Adrenal gland (tissue), 12 donors: ENCODE results near the gene WDR72. TPM values are rescaled to one million over a fixed set of nuclear protein-coding genes. Genes with fewer than 3 reads are reported as not detected.

Experiments used
- DNase-seq, 7 donors: peaks; one replicate each; pipeline ENCODE4 v3.0.0-alpha.2; 2019 to 2020
- H3K27ac ChIP-seq, 5 donors: fragments of 200-600 bp; sonication (generic) in 4 of 5; 1 replicate in 3 of 5; 2 replicates in 2 of 5; pipeline versions ENCODE4 v1.5.1 to v1.8.0; 2016 to 2020; ENCODE audit warnings: mild to moderate bottlenecking in 1 of 5
- H3K27me3 ChIP-seq: fragments of 200-600 bp; 2 replicates; pipeline ENCODE4 v1.8.0; 2021
- H3K36me3 ChIP-seq, 2 donors: fragments of 200-600 bp; replicated peaks in 1 of 2; 1 replicate in 1 of 2; 2 replicates in 1 of 2; pipeline versions ENCODE4 v1.5.1 to v1.8.0; 2018 to 2022
- H3K4me1 ChIP-seq, 2 donors: fragments of 200-600 bp; replicated peaks in 1 of 2; 1 replicate in 1 of 2; 2 replicates in 1 of 2; pipeline versions ENCODE4 v1.5.1 to v1.8.0; 2018 to 2021
- H3K4me3 ChIP-seq, 4 donors: fragments of 200-600 bp; sonication (generic) in 3 of 4; one replicate each; pipeline ENCODE4 v1.5.1; 2016 to 2018
- H3K9me3 ChIP-seq, 3 donors: fragments of 200-600 bp; sonication (generic) in 1 of 3; replicated peaks in 1 of 3; 1 replicate in 2 of 3; 2 replicates in 1 of 3; pipeline versions ENCODE4 v1.5.1 to v1.8.0; 2016 to 2021
- POLR2A ChIP-seq, 2 donors: fragments of 450-650 bp; IDR thresholded peaks; one replicate each; pipeline ENCODE4 v1.6.1; 2017; ENCODE audit warnings: antibody characterized with exemption in 2 of 2, mild to moderate bottlenecking in 2 of 2, moderate library complexity in 1 of 2
- WGBS, 4 donors: extraction: QIAGEN DNeasy Blood & Tissue Kit in 2 of 4; methylation state at CpG; one replicate each; pipeline versions ENCODE4 v1.1.5 to v1.1.7; 2013 to 2017; 5-methylcytosine and 5-hydroxymethylcytosine counted together
- intact Hi-C, 2 donors: fragments of 100-400 bp; cut with DNase I; formaldehyde crosslinking; loops; one replicate each; pipeline versions ENCODE4 v1.14.1 to v1.15.0; 2022 to 2023
- polyA plus RNA-seq, 3 donors: library from polyadenylated mRNA; stranded (reverse); fragments of 200-250 nt in 2 of 3; fragments of 350-450 nt in 1 of 3; fragmentation: Illumina TruSeq in 1 of 3; extraction: RNeasy Lipid Tissue Mini Kit (QIAGEN cat#74804) in 1 of 3; gene quantifications; one replicate each; pipeline ENCODE4 v1.2.3, GENCODE V29; 2013 to 2014
- total RNA-seq, 9 donors: library from RNA; depleted of rRNA in 4 of 9; stranded (reverse); fragments of >200 nt in 4 of 9; fragments of 120-200 nt in 1 of 9; fragmentation: NEBNext Ultra II Directional in 1 of 9; extraction: Animal tissue kit (Norgen Biotek cat#: 25700) in 1 of 9; gene quantifications; one replicate each; pipeline versions ENCODE4 v1.1.0 to v1.2.4, GENCODE V29; 2013 to 2023
- TF ChIP-seq, protein P1 (sequence below), 6 experiments: fragments of 450-650 bp in 4 of 6; fragments of 200-600 bp in 2 of 6; sonication (generic) in 1 of 6; IDR thresholded peaks; 1 replicate in 5 of 6; 2 replicates in 1 of 6; pipeline versions ENCODE4 v1.5.1 to v1.8.0; 2016 to 2021; ENCODE audit warnings: antibody characterized with exemption in 6 of 6, mild to moderate bottlenecking in 2 of 6, moderate library complexity in 1 of 6
- donor health status: healthy with polysubstance abuse.
- donor health status: Bipolar disorder and iron deficiency.
- donor health status: DM: yes; HTN: yes; CAD: no.
- donor health status: DM: no; HTN: no; CAD: no.
- donor health status: DM: no; HTN: no; CAD: no.
- donor health status: DM: yes; HTN: yes; CAD: no.

Gene WDR72
- total and polyA plus RNA-seq, 12 donors, result 0.06 to 0.35 (median 0.12) TPM; not detected in 8

DNA sequence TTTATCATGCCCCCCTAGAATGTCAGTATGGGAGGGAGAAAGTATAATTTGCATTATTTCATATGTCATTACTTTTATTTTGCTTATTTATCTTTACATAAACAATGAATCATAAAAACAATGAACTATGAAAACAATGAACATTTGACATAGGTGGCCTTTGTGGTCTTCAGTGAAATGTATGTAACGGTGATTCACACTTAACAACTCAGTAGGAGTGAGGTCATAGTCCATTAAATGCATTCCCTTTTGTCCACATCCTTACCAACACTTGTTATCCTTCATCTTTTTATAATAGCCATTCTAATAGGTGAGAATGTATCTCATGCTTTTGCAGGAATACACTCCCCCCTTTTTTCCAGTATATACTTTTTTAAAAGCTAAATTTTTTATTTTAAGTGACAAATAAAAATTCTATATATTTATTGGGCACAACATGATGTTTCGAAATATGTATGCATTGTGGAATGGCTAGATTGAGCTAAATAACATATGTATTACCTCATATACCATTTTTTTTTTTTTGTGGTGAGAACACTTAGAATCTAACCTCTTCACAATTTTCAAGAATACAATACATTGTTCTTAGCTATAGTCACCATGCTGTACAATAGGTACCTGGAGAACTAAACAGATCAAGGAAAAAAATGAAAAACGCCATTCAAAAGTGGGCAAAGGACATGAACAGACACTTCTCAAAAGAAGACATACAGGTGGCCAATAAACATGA lies 189.5 kb downstream of the WDR72 start:
- Histone ChIP-seq H3K27me3 (no peaks in the 10 kb centered on the region), H3K27ac (no peak overlapping the region), H3K36me3 (no peaks in the 10 kb centered on the region), H3K4me3 (no peak overlapping the region), H3K9me3 (no peaks in the 10 kb centered on the region), H3K4me1 (no peaks in the 10 kb centered on the region)
- intact Hi-C loops, result no loop called here
- TF ChIP-seq, protein P1, sequence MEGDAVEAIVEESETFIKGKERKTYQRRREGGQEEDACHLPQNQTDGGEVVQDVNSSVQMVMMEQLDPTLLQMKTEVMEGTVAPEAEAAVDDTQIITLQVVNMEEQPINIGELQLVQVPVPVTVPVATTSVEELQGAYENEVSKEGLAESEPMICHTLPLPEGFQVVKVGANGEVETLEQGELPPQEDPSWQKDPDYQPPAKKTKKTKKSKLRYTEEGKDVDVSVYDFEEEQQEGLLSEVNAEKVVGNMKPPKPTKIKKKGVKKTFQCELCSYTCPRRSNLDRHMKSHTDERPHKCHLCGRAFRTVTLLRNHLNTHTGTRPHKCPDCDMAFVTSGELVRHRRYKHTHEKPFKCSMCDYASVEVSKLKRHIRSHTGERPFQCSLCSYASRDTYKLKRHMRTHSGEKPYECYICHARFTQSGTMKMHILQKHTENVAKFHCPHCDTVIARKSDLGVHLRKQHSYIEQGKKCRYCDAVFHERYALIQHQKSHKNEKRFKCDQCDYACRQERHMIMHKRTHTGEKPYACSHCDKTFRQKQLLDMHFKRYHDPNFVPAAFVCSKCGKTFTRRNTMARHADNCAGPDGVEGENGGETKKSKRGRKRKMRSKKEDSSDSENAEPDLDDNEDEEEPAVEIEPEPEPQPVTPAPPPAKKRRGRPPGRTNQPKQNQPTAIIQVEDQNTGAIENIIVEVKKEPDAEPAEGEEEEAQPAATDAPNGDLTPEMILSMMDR (IDR thresholded peaks at IDR 0.05), result no peak
- TF ChIP-seq POLR2A (IDR thresholded peaks at IDR 0.05), result no peak
- no peak for DNase-seq
- 72 to 80% (median 74%) methylated on average over 3 of the region's 3 CpGs for WGBS, 4 donors

GRCh38 chr15:53566912-53567311 lies 192.6 kb downstream of the WDR72 start:
- no peaks in the 10 kb centered on the region for H3K36me3 ChIP-seq
- intact Hi-C loops, result no loop called here
- no peak overlapping the region for H3K27ac ChIP-seq
- no peak for TF ChIP-seq POLR2A (IDR thresholded peaks at IDR 0.05)
- TF ChIP-seq, protein P1 (IDR thresholded peaks at IDR 0.05), result no peak
- DNase-seq, result no peak
- no peak overlapping the region for H3K4me3 ChIP-seq
- H3K27me3 ChIP-seq, result peaks cover 3% of the 10 kb centered on the region
- no peaks in the 10 kb centered on the region for H3K9me3 ChIP-seq
- WGBS, 4 donors, result 66 to 83% (median 75%) methylated on average over 4 of the region's 4 CpGs
- no peaks in the 10 kb centered on the region for H3K4me1 ChIP-seq

GRCh38 chr15:53565721-53566120 lies 193.7 kb downstream of the WDR72 start:
- 35 to 49% (median 38%) methylated on average over 4 of the region's 4 CpGs for WGBS, 4 donors
- Histone ChIP-seq H3K36me3 (no peaks in the 10 kb centered on the region), H3K27me3 (peaks cover 5% of the 10 kb centered on the region), H3K27ac (no peak overlapping the region), H3K4me1 (no peaks in the 10 kb centered on the region), H3K9me3 (no peaks in the 10 kb centered on the region), H3K4me3 (no peak overlapping the region)
- intact Hi-C loops, result no loop called here
- no peak for DNase-seq
- TF ChIP-seq POLR2A (IDR thresholded peaks at IDR 0.05), result no peak
- TF ChIP-seq, protein P1 (IDR thresholded peaks at IDR 0.05), result no peak

DNA sequence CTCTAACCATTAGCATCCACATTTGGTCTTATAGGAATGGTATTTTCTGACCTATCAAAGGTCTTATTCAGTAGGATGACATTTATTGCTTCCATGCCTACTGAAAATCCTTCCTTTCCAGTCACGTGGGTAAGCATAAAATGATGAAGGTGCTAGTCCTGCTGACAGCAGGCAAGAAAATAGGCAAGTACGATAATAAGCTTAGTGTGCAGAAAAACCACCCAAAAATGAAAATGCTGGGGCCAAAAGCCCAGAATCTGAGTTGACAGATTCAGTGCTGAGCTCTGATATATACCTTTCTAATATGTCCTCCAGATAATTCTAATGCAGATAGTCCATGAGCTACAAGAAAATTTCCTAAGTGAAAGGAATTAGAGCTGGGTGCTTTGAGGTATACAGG lies 194.8 kb downstream of the WDR72 start:
- TF ChIP-seq, protein P1 (IDR thresholded peaks at IDR 0.05), result no peak
- TF ChIP-seq POLR2A (IDR thresholded peaks at IDR 0.05), result no peak
- no peak for DNase-seq
- Histone ChIP-seq H3K9me3 (no peaks in the 10 kb centered on the region), H3K27ac (no peak overlapping the region), H3K27me3 (peaks cover 5% of the 10 kb centered on the region), H3K4me3 (no peak overlapping the region), H3K36me3 (no peaks in the 10 kb centered on the region), H3K4me1 (no peaks in the 10 kb centered on the region)
- intact Hi-C loops, result no loop called here
- 55 to 65% (median 62%) methylated on average over 2 of the region's 2 CpGs for WGBS, 4 donors
